Measurements from ENCODE around the gene WDR38.

GRCh38 chr9:124813501-124814163 is 39.6 kb upstream of the WDR38 start:
- peak in 1 of 3 donors; percentile 9 for TF ChIP-seq CTCF (IDR thresholded peaks at IDR 0.05)
- TF ChIP-seq POLR2A (IDR thresholded peaks at IDR 0.05): no peak
- TF ChIP-seq POLR2AphosphoS5 (IDR thresholded peaks at IDR 0.05): no peak

Data from breast epithelium (tissue), 3 donors.